ENCODE measurements around the gene TENM4. TPM values are rescaled to one million over a fixed set of nuclear protein-coding genes. Genes with fewer than 3 reads are reported as not detected.

Gene TENM4
- total RNA-seq, 2 experiments from 2014 or later: not detected

DNA sequence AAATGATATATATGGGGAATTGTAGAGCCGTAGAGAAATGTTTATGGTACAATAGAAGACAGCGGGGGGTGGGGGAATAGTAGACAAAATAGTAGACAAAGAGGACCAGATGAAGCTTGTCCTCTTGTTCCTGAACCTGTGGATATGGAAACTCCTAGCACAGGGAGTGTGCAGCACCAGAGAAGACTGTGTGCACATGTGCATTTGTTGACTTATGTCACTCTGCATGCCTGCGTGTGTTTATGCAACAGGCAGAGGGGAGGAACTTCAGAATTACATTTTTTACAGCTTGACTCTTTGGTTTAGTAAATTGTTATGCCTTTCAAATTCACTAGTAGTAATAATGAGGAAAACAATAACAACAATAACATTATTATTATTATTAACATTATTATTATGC, 36.0 kb downstream of the TENM4 start:
- CTCF ChIA-PET (ENCODE audit: unreplicated experiment): no interaction called here
- no peaks in the 10 kb centered on the region for H3K4me1 ChIP-seq (ENCODE audit: insufficient read depth, low read length, poor library complexity, severe bottlenecking)
- no peak overlapping the region for H2AFZ ChIP-seq (ENCODE audit: low read length)
- no peaks in the 10 kb centered on the region for H3K36me3 ChIP-seq (ENCODE audit: insufficient read depth, low read length)
- no peaks in the 10 kb centered on the region for H3K9me3 ChIP-seq (ENCODE audit: low read length)
- intact Hi-C loops (cut with micrococcal nuclease; ENCODE audit: unreplicated experiment): no loop called here
- POLR2A ChIA-PET: no interaction called here
- H3K79me2 ChIP-seq (ENCODE audit: insufficient read depth, low read depth, low read length): no peaks in the 10 kb centered on the region
- TF ChIP-seq, protein P1, sequence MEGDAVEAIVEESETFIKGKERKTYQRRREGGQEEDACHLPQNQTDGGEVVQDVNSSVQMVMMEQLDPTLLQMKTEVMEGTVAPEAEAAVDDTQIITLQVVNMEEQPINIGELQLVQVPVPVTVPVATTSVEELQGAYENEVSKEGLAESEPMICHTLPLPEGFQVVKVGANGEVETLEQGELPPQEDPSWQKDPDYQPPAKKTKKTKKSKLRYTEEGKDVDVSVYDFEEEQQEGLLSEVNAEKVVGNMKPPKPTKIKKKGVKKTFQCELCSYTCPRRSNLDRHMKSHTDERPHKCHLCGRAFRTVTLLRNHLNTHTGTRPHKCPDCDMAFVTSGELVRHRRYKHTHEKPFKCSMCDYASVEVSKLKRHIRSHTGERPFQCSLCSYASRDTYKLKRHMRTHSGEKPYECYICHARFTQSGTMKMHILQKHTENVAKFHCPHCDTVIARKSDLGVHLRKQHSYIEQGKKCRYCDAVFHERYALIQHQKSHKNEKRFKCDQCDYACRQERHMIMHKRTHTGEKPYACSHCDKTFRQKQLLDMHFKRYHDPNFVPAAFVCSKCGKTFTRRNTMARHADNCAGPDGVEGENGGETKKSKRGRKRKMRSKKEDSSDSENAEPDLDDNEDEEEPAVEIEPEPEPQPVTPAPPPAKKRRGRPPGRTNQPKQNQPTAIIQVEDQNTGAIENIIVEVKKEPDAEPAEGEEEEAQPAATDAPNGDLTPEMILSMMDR (conservative IDR thresholded peaks at IDR 0.05; ENCODE audit: low read length): no peak
- no peak for TF ChIP-seq EZH2phosphoT487 (IDR thresholded peaks at IDR 0.05; ENCODE audit: borderline replicate concordance, low read depth, low read length)
- H3K4me3 ChIP-seq (ENCODE audit: low read depth, low read length, poor library complexity, severe bottlenecking): no peak overlapping the region
- no TSS peak for BruUV-seq (replicated peaks)
- no peak for DNase-seq (ENCODE audit: low spot score)
- no peak overlapping the region for H3K4me2 ChIP-seq (ENCODE audit: low read length)
- no peaks in the 10 kb centered on the region for H3K9me2 ChIP-seq (ENCODE audit: insufficient read depth, low read length)
- no peaks in the 10 kb centered on the region for H4K20me1 ChIP-seq (ENCODE audit: insufficient read depth, low read length)
- no peak overlapping the region for H3K27ac ChIP-seq (ENCODE audit: low read depth, low read length, poor library complexity, severe bottlenecking)

DNA sequence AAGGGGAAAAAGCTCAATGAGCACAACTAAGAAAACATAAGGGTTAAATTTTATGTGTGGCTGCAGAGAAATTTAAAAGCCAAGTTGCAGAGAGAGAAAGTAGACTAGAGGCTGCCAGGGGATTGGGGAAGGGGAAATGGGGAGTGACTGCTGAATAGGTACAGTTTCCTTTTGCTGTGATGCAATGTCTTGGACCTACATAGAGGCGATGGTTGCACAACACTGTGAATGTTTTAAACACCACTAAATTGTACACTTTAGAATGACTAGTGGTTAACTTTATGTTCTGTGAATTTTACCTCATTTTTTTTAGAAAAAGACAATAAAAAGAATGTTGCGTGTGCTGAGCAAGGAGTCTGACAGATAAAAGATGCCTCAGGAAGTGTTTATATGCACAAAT, 36.5 kb downstream of the TENM4 start:
- CTCF ChIA-PET (ENCODE audit: unreplicated experiment): no interaction called here
- Histone ChIP-seq H3K4me3 (ENCODE audit: low read depth, low read length, poor library complexity, severe bottlenecking) (no peak overlapping the region), H3K79me2 (ENCODE audit: insufficient read depth, low read depth, low read length) (no peaks in the 10 kb centered on the region), H3K36me3 (ENCODE audit: insufficient read depth, low read length) (no peaks in the 10 kb centered on the region), H3K27ac (ENCODE audit: low read depth, low read length, poor library complexity, severe bottlenecking) (no peak overlapping the region), H3K4me2 (ENCODE audit: low read length) (no peak overlapping the region), H3K4me1 (ENCODE audit: insufficient read depth, low read length, poor library complexity, severe bottlenecking) (no peaks in the 10 kb centered on the region), H2AFZ (ENCODE audit: low read length) (no peak overlapping the region), H4K20me1 (ENCODE audit: insufficient read depth, low read length) (no peaks in the 10 kb centered on the region), H3K9me3 (ENCODE audit: low read length) (no peaks in the 10 kb centered on the region), H3K9me2 (ENCODE audit: insufficient read depth, low read length) (no peaks in the 10 kb centered on the region)
- TF ChIP-seq EZH2phosphoT487 (IDR thresholded peaks at IDR 0.05; ENCODE audit: borderline replicate concordance, low read depth, low read length): no peak
- TF ChIP-seq, protein P1 (conservative IDR thresholded peaks at IDR 0.05; ENCODE audit: low read length): no peak
- intact Hi-C loops (cut with micrococcal nuclease; ENCODE audit: unreplicated experiment): no loop called here
- no peak for DNase-seq (ENCODE audit: low spot score)
- POLR2A ChIA-PET: no interaction called here
- BruUV-seq (replicated peaks): no TSS peak

- POLR2A ChIA-PET: no interaction called here
- Histone ChIP-seq H3K27ac (ENCODE audit: low read depth, low read length, poor library complexity, severe bottlenecking) (no peak overlapping the region), H3K79me2 (ENCODE audit: insufficient read depth, low read depth, low read length) (no peaks in the 10 kb centered on the region), H3K4me2 (ENCODE audit: low read length) (no peak overlapping the region), H3K4me3 (ENCODE audit: low read depth, low read length, poor library complexity, severe bottlenecking) (no peak overlapping the region), H3K9me2 (ENCODE audit: insufficient read depth, low read length) (no peaks in the 10 kb centered on the region), H2AFZ (ENCODE audit: low read length) (no peak overlapping the region), H3K9me3 (ENCODE audit: low read length) (no peaks in the 10 kb centered on the region), H3K4me1 (ENCODE audit: insufficient read depth, low read length, poor library complexity, severe bottlenecking) (no peaks in the 10 kb centered on the region), H3K36me3 (ENCODE audit: insufficient read depth, low read length) (no peaks in the 10 kb centered on the region), H4K20me1 (ENCODE audit: insufficient read depth, low read length) (no peaks in the 10 kb centered on the region)
- CTCF ChIA-PET (ENCODE audit: unreplicated experiment): no interaction called here
- no peak for DNase-seq (ENCODE audit: low spot score)
- intact Hi-C loops (cut with micrococcal nuclease; ENCODE audit: unreplicated experiment): no loop called here
- no peak for TF ChIP-seq EZH2phosphoT487 (IDR thresholded peaks at IDR 0.05; ENCODE audit: borderline replicate concordance, low read depth, low read length)
- TF ChIP-seq, protein P1 (conservative IDR thresholded peaks at IDR 0.05; ENCODE audit: low read length): no peak
- BruUV-seq (replicated peaks): no TSS peak
These were observed 37.0 kb downstream of the TENM4 start for GRCh38 chr11:79403839-79404238.
